ENCODE measurements around the gene C5orf47.

Gene C5orf47

GRCh38 chr5:173973616-173973969 lies 15.4 kb upstream of the C5orf47 start:
- H3K27ac ChIP-seq = no peak overlapping the region
- no peak for TF ChIP-seq CTCF (conservative IDR thresholded peaks at IDR 0.05; ENCODE audit: low read depth)
- no peak for DNase-seq (ENCODE audit: low spot score)
- ChIA-PET POLR2A (ENCODE audit: low non-redundant PET) (no interaction called here), CTCF (interaction anchor here (0.5 to 3.5 kb wide), 35 partner anchors 8 to 984 kb away, joined by 3 to 50 read pairs (median 4); partner anchors contain the start of gene BOD1)

DNA sequence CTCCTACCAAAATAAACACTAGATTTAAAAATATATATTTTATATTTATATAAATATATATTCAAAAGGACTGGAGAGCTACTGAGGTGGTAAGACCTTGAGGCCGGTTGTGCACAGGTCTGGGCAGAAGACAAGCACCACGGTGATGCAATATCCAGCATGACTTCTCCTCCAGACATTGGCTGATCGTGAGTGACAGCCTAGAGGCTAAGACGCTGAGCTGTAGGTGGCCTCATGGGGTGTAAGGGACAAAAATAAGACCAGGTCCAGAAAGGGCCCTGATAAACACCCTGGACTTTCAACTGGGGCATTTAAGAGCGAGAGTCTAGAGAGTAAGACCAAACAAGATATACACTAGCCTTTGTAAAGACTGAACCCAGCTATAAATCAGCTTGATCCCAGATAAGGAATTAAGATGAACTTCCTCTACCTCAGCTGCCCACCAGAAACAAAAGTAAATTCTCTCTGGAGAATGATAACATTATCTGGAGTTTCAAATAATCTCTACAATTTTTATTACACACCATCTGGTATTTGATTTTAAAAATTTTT lies 14.2 kb upstream of the C5orf47 start:
- no peak overlapping the region for H3K27ac ChIP-seq
- DNase-seq (ENCODE audit: low spot score) = no peak
- ChIA-PET CTCF (interaction anchor here (0.6 to 3.5 kb wide), 5 partner anchors 13 to 1566 kb away, joined by 3 to 50 read pairs (median 3); partner anchors contain the start of gene BOD1), POLR2A (ENCODE audit: low non-redundant PET) (interaction anchor here (0.6 kb wide), 1 partner anchor 62 kb away, joined by 3 read pairs; no protein-coding TSS in a partner anchor)
- TF ChIP-seq CTCF (conservative IDR thresholded peaks at IDR 0.05; ENCODE audit: low read depth) = no peak

GRCh38 chr5:173981185-173981761 lies 7.7 kb upstream of the C5orf47 start:
- H3K27ac ChIP-seq = no peak overlapping the region
- POLR2A ChIA-PET (ENCODE audit: low non-redundant PET) = no interaction called here
- DNase-seq (ENCODE audit: low spot score) = no peak
- CTCF ChIA-PET = interaction anchor here (0.7 to 1.6 kb wide), 3 partner anchors 8 to 336 kb away, joined by 3 to 7 read pairs (median 6); no protein-coding TSS in a partner anchor
- TF ChIP-seq CTCF (conservative IDR thresholded peaks at IDR 0.05; ENCODE audit: low read depth) = no peak

DNA sequence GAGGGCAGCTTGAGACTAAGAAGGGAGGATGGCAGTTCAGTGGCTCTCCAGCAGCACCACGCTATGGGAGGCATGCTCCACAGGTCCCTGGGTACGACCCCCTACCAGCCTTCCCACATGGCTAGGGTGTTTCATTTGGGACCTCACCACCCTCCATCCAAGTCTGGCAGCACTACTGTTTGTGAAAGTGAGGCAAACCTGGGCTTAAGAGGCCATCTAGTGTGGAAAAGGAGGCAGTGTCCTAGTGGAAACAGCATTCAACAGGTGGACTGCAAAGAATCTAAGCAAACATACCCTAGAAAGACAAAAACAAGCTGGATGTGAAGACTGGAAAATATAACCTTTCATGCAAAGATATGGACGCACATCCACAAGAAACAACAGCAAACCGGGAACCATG lies 4.8 kb upstream of the C5orf47 start:
- CTCF ChIA-PET = interaction anchor here (0.5 to 1.1 kb wide), 6 partner anchors 11 to 959 kb away, joined by 3 to 4 read pairs (median 4); no protein-coding TSS in a partner anchor
- no peak for DNase-seq (ENCODE audit: low spot score)
- TF ChIP-seq CTCF (conservative IDR thresholded peaks at IDR 0.05; ENCODE audit: low read depth) = no peak
- POLR2A ChIA-PET (ENCODE audit: low non-redundant PET) = no interaction called here
- H3K27ac ChIP-seq = no peak overlapping the region

DNA sequence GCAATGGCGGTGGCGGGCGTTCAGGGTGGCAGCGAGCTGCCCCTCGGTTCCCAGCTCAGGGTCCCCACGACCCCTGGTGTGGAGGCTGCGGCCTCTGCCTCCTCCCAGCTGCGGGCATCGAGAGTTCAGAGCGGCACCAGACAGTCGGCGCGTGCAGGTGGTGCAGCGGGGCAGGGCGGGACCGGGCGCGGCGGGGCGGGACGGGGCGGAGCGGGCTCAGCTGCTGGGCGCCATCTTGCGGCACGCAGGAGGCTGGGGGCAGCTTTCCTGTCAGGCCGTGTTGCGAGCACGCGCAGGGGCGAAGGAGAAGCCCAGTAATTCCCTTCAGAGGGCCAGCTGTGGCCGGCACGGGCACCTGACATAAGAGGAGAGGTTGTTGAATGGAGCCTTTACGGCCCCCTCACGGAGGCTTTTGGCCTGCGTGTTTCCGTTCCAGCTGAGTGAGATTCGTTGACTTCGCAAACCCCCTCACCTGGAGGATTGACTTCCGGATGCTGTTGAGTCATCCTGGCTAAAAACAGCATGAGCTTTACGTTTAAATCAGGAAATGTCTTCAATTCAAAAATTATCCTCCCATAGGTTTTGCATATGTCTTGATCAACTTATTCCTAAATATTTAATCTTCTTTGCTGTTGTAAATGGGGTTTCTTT lies 587 bp downstream of the C5orf47 start:
- CTCF ChIA-PET = interaction anchor here (0.6 to 0.7 kb wide), 2 partner anchors 55 to 408 kb away, joined by 3 read pairs; no protein-coding TSS in a partner anchor

More for the DNA sequence above, 587 bp downstream of the C5orf47 start:
- TF ChIP-seq CTCF (conservative IDR thresholded peaks at IDR 0.05; ENCODE audit: low read depth) = no peak
- no peak overlapping the region for H3K27ac ChIP-seq
- DNase-seq (ENCODE audit: low spot score) = no peak
- POLR2A ChIA-PET (ENCODE audit: low non-redundant PET) = no interaction called here
